Measurements from ENCODE around the gene SLAMF7. TPM values are rescaled to one million over a fixed set of nuclear protein-coding genes. Genes with fewer than 3 reads are reported as not detected.

The SLAMF7 gene
- total and polyA plus RNA-seq, 2 of the 13 experiments (the other 11 are each of a cell fraction or from before 2014, with no cell fraction given) = not detected

GRCh38 chr1:160798439-160798838, 59.4 kb downstream of the SLAMF7 start (continued):
- TF ChIP-seq DMTF1 (CRISPR knock-in tag; IDR thresholded peaks at IDR 0.05) (no peak), PRDM15 (CRISPR knock-in tag; IDR thresholded peaks at IDR 0.05) (no peak), ZSCAN5A (CRISPR knock-in tag; IDR thresholded peaks at IDR 0.05; ENCODE audit: borderline replicate concordance) (no peak), ZNF136 (CRISPR knock-in tag; IDR thresholded peaks at IDR 0.05; ENCODE audit: low read depth) (no peak), MNT (IDR thresholded peaks at IDR 0.05) (no peak), ZNF644 (CRISPR knock-in tag; IDR thresholded peaks at IDR 0.05; ENCODE audit: low read depth) (no peak), ZNF543 (CRISPR knock-in tag; IDR thresholded peaks at IDR 0.05) (no peak), ZBTB14 (CRISPR knock-in tag; IDR thresholded peaks at IDR 0.05) (no peak), PATZ1 (CRISPR knock-in tag; IDR thresholded peaks at IDR 0.05) (no peak), TOE1 (CRISPR knock-in tag; IDR thresholded peaks at IDR 0.05) (no peak), KDM3A (CRISPR knock-in tag; IDR thresholded peaks at IDR 0.05; ENCODE audit: low read depth) (no peak), HIC2 (CRISPR knock-in tag; IDR thresholded peaks at IDR 0.05; ENCODE audit: low read depth) (no peak), SMYD3 (CRISPR knock-in tag; IDR thresholded peaks at IDR 0.05) (no peak)
